K562 (cell line): ENCODE results near the gene AMZ2. TPM values are rescaled to one million over a fixed set of nuclear protein-coding genes. Genes with fewer than 3 reads are reported as not detected.

Experiments used
- FOXJ3 ChIP-seq: sonication (generic); formaldehyde crosslinking; IDR thresholded peaks from 2 replicates; pipeline ENCODE4 v1.4.0; 2020; ENCODE audit warnings: mild to moderate bottlenecking, missing genetic modification reagents
- MAFG ChIP-seq: fragments of 450-650 bp; conservative IDR thresholded peaks from 2 replicates; pipeline ENCODE4 v1.6.1; 2016; ENCODE audit warnings: missing genetic modification characterization, missing compliant biosample characterization
- MCM2 ChIP-seq: fragments of 450-650 bp; IDR thresholded peaks from 2 replicates; pipeline ENCODE4 v1.6.1; 2017; ENCODE audit warnings: low read depth, mild to moderate bottlenecking
- PHB2 ChIP-seq: fragments of 450-650 bp; IDR thresholded peaks from 2 replicates; pipeline ENCODE4 v1.6.1; 2017; ENCODE audit warnings: low read depth
- POLR3A ChIP-seq: IDR thresholded peaks from 2 replicates; pipeline ENCODE4 v1.6.1; 2011; ENCODE audit warnings: borderline replicate concordance, mild to moderate bottlenecking, moderate library complexity; ENCODE audit not compliant: insufficient read length, insufficient read depth; ENCODE audit errors: extremely low read depth
- SNRNP70 ChIP-seq: fragments of 200-400 bp; formaldehyde crosslinking; optimal IDR thresholded peaks from 2 replicates; pipeline ENCODE3; 2017; ENCODE audit warnings: low read depth, low read length
- ZBTB11 ChIP-seq, 3 experiments: fragments of 200-800 bp in 1 of 3; fragments of 250-450 bp in 1 of 3; fragments of 450-650 bp in 1 of 3; sonication (Bioruptor Pico) in 1 of 3; sonication (Bioruptor generic) in 1 of 3; formaldehyde crosslinking in 1 of 3; IDR thresholded peaks; 2 replicates each; pipeline versions ENCODE4 v1.6.1 to v1.8.0; 2016 to 2022; ENCODE audit warnings: mild to moderate bottlenecking in 2 of 3, missing genetic modification characterization in 2 of 3, missing compliant biosample characterization in 1 of 3, moderate library complexity in 1 of 3
- ZBTB40 ChIP-seq, 2 experiments: fragments of 450-650 bp in 1 of 2; sonication (generic) in 1 of 2; formaldehyde crosslinking in 1 of 2; IDR thresholded peaks; 2 replicates each; pipeline versions ENCODE4 v1.7.1 to v1.9.0; 2016 to 2022; ENCODE audit warnings: inconsistent platforms in 1 of 2, mild to moderate bottlenecking in 1 of 2, missing genetic modification reagents in 1 of 2
- ZNF212 ChIP-seq: fragments of 450-650 bp; formaldehyde crosslinking; IDR thresholded peaks from 2 replicates; pipeline ENCODE4 v1.4.0; 2020; ENCODE audit warnings: mild to moderate bottlenecking
- polyA plus RNA-seq, 8 experiments: library from polyadenylated mRNA; depleted of rRNA in 4 of 8; stranded (reverse) in 5 of 8; unstranded in 3 of 8; fragments of >200 nt; fragmentation: Nextera tagmentation in 2 of 8; fragmentation: Illumina TruSeq in 1 of 8; extraction: Ambion mirVana in 2 of 8; extraction: Trizol in 1 of 8; gene quantifications; 2 replicates each; pipeline versions ENCODE4 v1.2.1 to v1.2.3, GENCODE V29; 2011 to 2014; ENCODE audit warnings: inconsistent platforms in 1 of 8, missing spikeins in 1 of 8
- total RNA-seq, 7 experiments: library from RNA; depleted of rRNA in 6 of 7; stranded (reverse); fragments of >200 nt in 6 of 7; fragmentation: Illumina TruSeq in 2 of 7; extraction: Trizol in 2 of 7; gene quantifications; 2 replicates each; pipeline versions ENCODE4 v1.2.1 to v1.2.3, GENCODE V29; 2011 to 2021; ENCODE audit warnings: low replicate concordance in 1 of 7

The AMZ2 gene
- total and polyA plus RNA-seq, 9 of the 15 experiments (the other 6 are each of a cell fraction or from before 2014, with no cell fraction given) = 22.6 to 92.2 (median 52.6) TPM

GRCh38 chr17:68291836-68292688, 44.2 kb downstream of the AMZ2 start (continued):
- TF ChIP-seq ZBTB40 (IDR thresholded peaks at IDR 0.05) (peak; percentile 34; the same call in 1 of the 2 replicates), ZBTB40 (CRISPR knock-in tag; IDR thresholded peaks at IDR 0.05) (no peak), SNRNP70 (no peak), ZBTB11 (CRISPR knock-in tag; IDR thresholded peaks at IDR 0.05) (peak in 2 of 3 experiments; percentile 3 to 63; a peak in 1 of 6 replicates), POLR3A (no peak), MAFG (tag) (peak; percentile 83), MCM2 (no peak), FOXJ3 (CRISPR knock-in tag) (no peak), PHB2 (no peak), ZNF212 (no peak)
